ENCODE measurements around the gene ANGPTL7. TPM values are rescaled to one million over a fixed set of nuclear protein-coding genes. Genes with fewer than 3 reads are reported as not detected.

ANGPTL7 gene
- total RNA-seq, 1 donor from 2014 or later, result not detected

DNA sequence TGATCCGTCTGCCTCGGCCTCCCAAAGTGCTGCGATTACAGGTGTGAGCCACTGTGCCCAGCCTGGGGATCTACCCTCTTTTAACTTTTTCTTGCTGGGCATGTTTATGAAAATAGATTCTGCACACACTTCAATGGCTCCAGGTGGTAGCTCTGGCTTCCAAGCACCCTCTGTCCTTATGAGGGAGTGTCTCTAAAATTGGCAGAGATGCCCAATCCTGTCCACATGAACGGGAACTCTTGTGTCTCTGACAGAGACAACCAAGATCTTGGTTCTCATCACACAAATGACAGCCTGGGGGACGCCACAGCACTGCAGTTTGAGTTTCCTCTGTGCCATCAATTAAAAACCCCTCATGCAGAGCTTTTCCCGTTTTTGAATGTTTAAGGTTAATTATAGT is 43.4 kb upstream of the ANGPTL7 start:
- no peak for DNase-seq (ENCODE audit: low read depth)
- Histone ChIP-seq H3K36me3 (ENCODE audit: control insufficient read depth, insufficient read depth, low read length) (peaks cover 2% of the 10 kb centered on the region), H3K4me3 (ENCODE audit: low read depth, low read length) (no peak overlapping the region), H3K27me3 (ENCODE audit: control insufficient read depth, insufficient read depth, low read length) (no peaks in the 10 kb centered on the region)
- TF ChIP-seq, protein P1, sequence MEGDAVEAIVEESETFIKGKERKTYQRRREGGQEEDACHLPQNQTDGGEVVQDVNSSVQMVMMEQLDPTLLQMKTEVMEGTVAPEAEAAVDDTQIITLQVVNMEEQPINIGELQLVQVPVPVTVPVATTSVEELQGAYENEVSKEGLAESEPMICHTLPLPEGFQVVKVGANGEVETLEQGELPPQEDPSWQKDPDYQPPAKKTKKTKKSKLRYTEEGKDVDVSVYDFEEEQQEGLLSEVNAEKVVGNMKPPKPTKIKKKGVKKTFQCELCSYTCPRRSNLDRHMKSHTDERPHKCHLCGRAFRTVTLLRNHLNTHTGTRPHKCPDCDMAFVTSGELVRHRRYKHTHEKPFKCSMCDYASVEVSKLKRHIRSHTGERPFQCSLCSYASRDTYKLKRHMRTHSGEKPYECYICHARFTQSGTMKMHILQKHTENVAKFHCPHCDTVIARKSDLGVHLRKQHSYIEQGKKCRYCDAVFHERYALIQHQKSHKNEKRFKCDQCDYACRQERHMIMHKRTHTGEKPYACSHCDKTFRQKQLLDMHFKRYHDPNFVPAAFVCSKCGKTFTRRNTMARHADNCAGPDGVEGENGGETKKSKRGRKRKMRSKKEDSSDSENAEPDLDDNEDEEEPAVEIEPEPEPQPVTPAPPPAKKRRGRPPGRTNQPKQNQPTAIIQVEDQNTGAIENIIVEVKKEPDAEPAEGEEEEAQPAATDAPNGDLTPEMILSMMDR (IDR thresholded peaks at IDR 0.05; ENCODE audit: insufficient read depth, low read length, poor library complexity, severe bottlenecking), result no peak

DNA sequence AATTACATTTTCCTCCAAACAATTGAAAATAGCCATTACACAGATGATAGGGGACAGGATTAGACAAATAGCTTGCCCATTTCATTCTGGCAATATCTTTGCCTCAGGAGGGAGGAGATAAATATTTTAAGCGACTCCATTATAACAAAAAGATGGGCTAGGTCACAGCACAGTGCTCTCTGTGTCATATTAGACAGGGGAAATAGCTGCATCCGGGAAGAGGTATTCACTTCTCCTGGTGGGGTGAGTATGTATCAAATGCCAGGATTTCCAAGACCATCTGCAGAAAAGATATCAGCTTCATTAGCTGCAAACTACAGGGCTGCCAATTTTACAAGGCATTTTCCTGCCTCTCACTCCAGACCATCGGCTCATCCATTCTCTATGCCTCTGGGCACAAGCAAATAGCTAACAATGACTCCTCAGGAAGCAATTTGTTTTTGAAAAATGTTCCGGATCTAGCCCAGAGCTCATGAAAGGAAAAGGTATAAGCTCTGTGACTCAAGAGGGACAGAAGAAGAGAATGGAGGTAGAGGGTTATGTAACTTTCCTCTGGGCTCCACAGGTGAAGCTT is 41.9 kb upstream of the ANGPTL7 start:
- Histone ChIP-seq H3K27me3 (ENCODE audit: control insufficient read depth, insufficient read depth, low read length) (no peaks in the 10 kb centered on the region), H3K4me3 (ENCODE audit: low read depth, low read length) (no peak overlapping the region), H3K36me3 (ENCODE audit: control insufficient read depth, insufficient read depth, low read length) (peaks cover 2% of the 10 kb centered on the region)
- no peak for DNase-seq (ENCODE audit: low read depth)
- TF ChIP-seq, protein P1 (IDR thresholded peaks at IDR 0.05; ENCODE audit: insufficient read depth, low read length, poor library complexity, severe bottlenecking), result no peak

DNA sequence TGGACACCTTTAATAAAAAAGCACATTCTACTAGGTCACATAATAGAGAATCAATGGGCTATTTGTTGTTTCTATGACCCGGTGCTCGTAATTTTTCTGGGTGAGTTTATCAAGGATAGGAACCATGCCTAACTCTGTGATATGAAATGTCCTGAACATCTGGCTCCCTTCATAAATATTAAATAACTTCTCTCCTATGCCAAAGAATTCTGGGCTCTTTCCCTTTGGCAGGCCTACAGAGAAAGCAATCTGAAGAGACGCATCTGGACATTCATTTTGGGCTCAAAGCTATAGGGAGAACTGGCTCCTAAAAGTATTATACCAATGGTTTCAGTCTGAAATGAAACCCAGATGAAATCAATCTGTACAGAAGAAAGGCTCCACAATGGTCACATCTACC is 38.8 kb upstream of the ANGPTL7 start:
- TF ChIP-seq, protein P1 (IDR thresholded peaks at IDR 0.05; ENCODE audit: insufficient read depth, low read length, poor library complexity, severe bottlenecking), result no peak
- Histone ChIP-seq H3K4me3 (ENCODE audit: low read depth, low read length) (no peak overlapping the region), H3K27me3 (ENCODE audit: control insufficient read depth, insufficient read depth, low read length) (no peaks in the 10 kb centered on the region), H3K36me3 (ENCODE audit: control insufficient read depth, insufficient read depth, low read length) (peaks cover 2% of the 10 kb centered on the region)
- no peak for DNase-seq (ENCODE audit: low read depth)

DNA sequence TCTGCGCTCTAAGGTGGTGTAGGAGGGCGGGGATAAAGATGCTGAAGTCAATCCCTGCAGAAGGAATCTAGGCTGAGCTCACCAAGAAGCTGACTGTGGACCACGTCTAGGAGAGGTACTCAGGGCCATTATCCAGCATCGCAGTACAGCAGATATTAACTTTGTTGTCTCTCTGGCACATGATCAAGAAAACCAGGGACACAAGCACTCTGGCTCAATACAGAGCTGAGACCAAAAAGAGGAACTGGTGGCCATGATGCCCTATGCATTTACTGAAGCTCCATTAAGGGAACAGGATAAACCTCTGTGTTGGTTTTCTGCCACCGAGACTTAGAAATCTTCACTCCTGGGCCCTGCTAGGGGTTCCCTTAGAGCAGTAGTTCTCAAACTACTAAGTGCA is 38.0 kb upstream of the ANGPTL7 start:
- Histone ChIP-seq H3K4me3 (ENCODE audit: low read depth, low read length) (no peak overlapping the region), H3K27me3 (ENCODE audit: control insufficient read depth, insufficient read depth, low read length) (no peaks in the 10 kb centered on the region), H3K36me3 (ENCODE audit: control insufficient read depth, insufficient read depth, low read length) (peaks cover 2% of the 10 kb centered on the region)
- no peak for DNase-seq (ENCODE audit: low read depth)
- TF ChIP-seq, protein P1 (IDR thresholded peaks at IDR 0.05; ENCODE audit: insufficient read depth, low read length, poor library complexity, severe bottlenecking), result no peak

DNA sequence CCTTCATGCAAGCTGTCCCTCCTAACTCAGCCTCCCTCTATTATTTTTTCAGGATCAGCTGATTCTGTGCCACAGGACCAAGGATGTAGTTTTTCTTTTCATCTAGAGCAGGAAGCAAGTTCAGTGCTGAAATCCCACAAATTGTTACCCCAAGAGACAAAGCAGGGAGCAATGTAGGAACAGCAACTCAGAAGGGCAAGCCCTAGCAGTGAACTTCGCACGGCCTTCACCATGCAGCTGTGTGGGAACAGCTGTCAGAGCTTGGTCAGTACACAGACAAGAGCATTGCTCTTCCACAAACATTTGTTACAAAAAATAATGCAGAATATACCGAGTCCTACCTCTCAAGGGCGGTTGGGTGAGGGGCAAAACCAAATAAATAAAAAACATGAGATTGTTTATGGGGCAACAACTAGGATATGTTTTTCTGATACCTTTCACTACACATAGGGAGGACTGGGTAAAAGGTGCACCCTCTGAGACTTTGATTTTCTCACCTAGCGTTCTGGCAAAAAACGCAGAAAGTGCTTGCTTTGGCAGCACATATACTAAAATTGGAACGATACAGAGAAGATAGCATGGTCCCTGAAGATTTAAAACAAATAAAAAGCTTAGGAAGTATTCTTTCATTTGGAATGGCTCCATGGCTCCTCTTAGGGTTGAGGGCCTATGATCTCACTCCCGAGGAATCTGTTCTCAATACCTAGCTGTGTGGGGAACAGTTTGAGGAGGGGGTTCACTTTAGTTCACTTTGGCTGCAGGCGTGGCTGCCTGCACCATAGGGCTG is 37.1 kb upstream of the ANGPTL7 start:
- Histone ChIP-seq H3K4me3 (ENCODE audit: low read depth, low read length) (no peak overlapping the region), H3K27me3 (ENCODE audit: control insufficient read depth, insufficient read depth, low read length) (no peaks in the 10 kb centered on the region), H3K36me3 (ENCODE audit: control insufficient read depth, insufficient read depth, low read length) (no peaks in the 10 kb centered on the region)
- no peak for DNase-seq (ENCODE audit: low read depth)
- TF ChIP-seq, protein P1 (IDR thresholded peaks at IDR 0.05; ENCODE audit: insufficient read depth, low read length, poor library complexity, severe bottlenecking), result no peak
